ENCODE measurements around the gene NADK.

GRCh38 chr1:1758692-1759455 lies 19.4 kb downstream of the NADK start:
- TF ChIP-seq EZH2 (IDR thresholded peaks at IDR 0.05; ENCODE audit: borderline replicate concordance, control insufficient read depth, low read depth, low read length) (no peak), EP300 (IDR thresholded peaks at IDR 0.05; ENCODE audit: borderline replicate concordance in 1 of 2, control insufficient read depth in 1 of 2, low read depth in 2 of 2, low read length in 2 of 2) (no peak)
